GM23248 (cell line): Measurements from ENCODE around the gene UFSP1. TPM values are rescaled to one million over a fixed set of nuclear protein-coding genes. Genes with fewer than 3 reads are reported as not detected.

Source experiments
- DNase-seq: peaks from one replicate; pipeline ENCODE4 v3.0.0-alpha.2; 2015
- H2AFZ ChIP-seq: fragments of 200-600 bp; sonication (generic); 2 replicates; pipeline ENCODE4 v1.6.1; 2016; ENCODE audit warnings: antibody characterized with exemption
- H3F3A ChIP-seq: fragments of 200-600 bp; sonication (generic); 2 replicates; pipeline ENCODE4 v1.6.1; 2016; ENCODE audit warnings: mild to moderate bottlenecking, antibody characterized with exemption, mixed run types; ENCODE audit not compliant: insufficient read depth
- H3K27ac ChIP-seq: fragments of 200-600 bp; sonication (generic); 2 replicates; pipeline ENCODE4 v1.5.1; 2016; ENCODE audit warnings: mild to moderate bottlenecking
- H3K27me3 ChIP-seq: fragments of 200-600 bp; sonication (generic); replicated peaks from 2 replicates; pipeline ENCODE4 v1.6.1; 2016; ENCODE audit warnings: mild to moderate bottlenecking; ENCODE audit not compliant: insufficient read depth
- H3K36me3 ChIP-seq: fragments of 200-600 bp; sonication (generic); 2 replicates; pipeline ENCODE4 v1.6.1; 2016; ENCODE audit warnings: low read depth, mild to moderate bottlenecking
- H3K4me1 ChIP-seq: fragments of 200-600 bp; sonication (generic); 2 replicates; pipeline ENCODE4 v1.6.1; 2016; ENCODE audit warnings: mild to moderate bottlenecking; ENCODE audit not compliant: insufficient read depth
- H3K4me2 ChIP-seq: fragments of 200-600 bp; sonication (generic); one replicate; pipeline ENCODE4 v1.6.1; 2016; ENCODE audit warnings: mild to moderate bottlenecking; ENCODE audit not compliant: unreplicated experiment
- H3K4me3 ChIP-seq: fragments of 200-600 bp; sonication (generic); 2 replicates; pipeline ENCODE4 v1.5.1; 2016; ENCODE audit warnings: mild to moderate bottlenecking
- H3K79me2 ChIP-seq: fragments of 200-600 bp; sonication (generic); 2 replicates; pipeline ENCODE4 v1.6.1; 2016; ENCODE audit warnings: mild to moderate bottlenecking; ENCODE audit not compliant: insufficient read depth
- H3K9ac ChIP-seq: fragments of 200-600 bp; sonication (generic); 2 replicates; pipeline ENCODE4 v1.6.1; 2016; ENCODE audit warnings: mild to moderate bottlenecking
- H3K9me2 ChIP-seq: fragments of 200-600 bp; sonication (generic); 2 replicates; pipeline ENCODE4 v1.6.1; 2016; ENCODE audit warnings: mixed run types, mild to moderate bottlenecking, moderate library complexity; ENCODE audit not compliant: insufficient read depth
- H3K9me3 ChIP-seq: fragments of 200-600 bp; sonication (generic); one replicate; pipeline ENCODE4 v1.6.1; 2017; ENCODE audit warnings: low read depth
- H4K20me1 ChIP-seq: fragments of 200-600 bp; sonication (generic); 2 replicates; pipeline ENCODE4 v1.6.0; 2016; ENCODE audit not compliant: insufficient read depth
- EZH2 ChIP-seq: fragments of 200-600 bp; sonication (generic); IDR thresholded peaks from 2 replicates; pipeline ENCODE4 v1.6.1; 2018; ENCODE audit warnings: antibody characterized with exemption, mild to moderate bottlenecking; ENCODE audit not compliant: insufficient read depth, poor library complexity, severe bottlenecking
- EZH2phosphoT487 ChIP-seq: fragments of 200-600 bp; sonication (generic); IDR thresholded peaks from 2 replicates; pipeline ENCODE4 v1.6.1; 2018; ENCODE audit warnings: antibody characterized with exemption, moderate library complexity, mild to moderate bottlenecking, low read depth; ENCODE audit not compliant: insufficient read depth
- WGBS, 2 experiments: methylation state at CpG; one replicate each; pipeline ENCODE4 v1.1.6; 2015 to 2017; ENCODE audit warnings: low lambda C conversion rate in 2 of 2, low coverage in 1 of 2; ENCODE audit errors: missing lambda C conversion rate in 2 of 2; 5-methylcytosine and 5-hydroxymethylcytosine counted together
- in situ Hi-C: fragments of 300-500 bp; cut with MboI; formaldehyde crosslinking; loops from 2 replicates; pipeline ENCODE4 v1.15.0; 2020
- polyA plus RNA-seq: library from polyadenylated mRNA; unstranded; fragments of >200 nt; fragmentation: Nextera tagmentation; extraction: Ambion mirVana; gene quantifications from 2 replicates; pipeline ENCODE4 v1.2.1, GENCODE V29; 2016
- total RNA-seq: library from RNA; depleted of rRNA; stranded (reverse); fragments of >200 nt; shearing (Covaris generic); gene quantifications from 2 replicates; pipeline ENCODE4 v1.2.3, GENCODE V29; 2014

UFSP1 gene
- total and polyA plus RNA-seq, 2 experiments from 2014 or later, result 5.1 to 9.9 TPM

DNA sequence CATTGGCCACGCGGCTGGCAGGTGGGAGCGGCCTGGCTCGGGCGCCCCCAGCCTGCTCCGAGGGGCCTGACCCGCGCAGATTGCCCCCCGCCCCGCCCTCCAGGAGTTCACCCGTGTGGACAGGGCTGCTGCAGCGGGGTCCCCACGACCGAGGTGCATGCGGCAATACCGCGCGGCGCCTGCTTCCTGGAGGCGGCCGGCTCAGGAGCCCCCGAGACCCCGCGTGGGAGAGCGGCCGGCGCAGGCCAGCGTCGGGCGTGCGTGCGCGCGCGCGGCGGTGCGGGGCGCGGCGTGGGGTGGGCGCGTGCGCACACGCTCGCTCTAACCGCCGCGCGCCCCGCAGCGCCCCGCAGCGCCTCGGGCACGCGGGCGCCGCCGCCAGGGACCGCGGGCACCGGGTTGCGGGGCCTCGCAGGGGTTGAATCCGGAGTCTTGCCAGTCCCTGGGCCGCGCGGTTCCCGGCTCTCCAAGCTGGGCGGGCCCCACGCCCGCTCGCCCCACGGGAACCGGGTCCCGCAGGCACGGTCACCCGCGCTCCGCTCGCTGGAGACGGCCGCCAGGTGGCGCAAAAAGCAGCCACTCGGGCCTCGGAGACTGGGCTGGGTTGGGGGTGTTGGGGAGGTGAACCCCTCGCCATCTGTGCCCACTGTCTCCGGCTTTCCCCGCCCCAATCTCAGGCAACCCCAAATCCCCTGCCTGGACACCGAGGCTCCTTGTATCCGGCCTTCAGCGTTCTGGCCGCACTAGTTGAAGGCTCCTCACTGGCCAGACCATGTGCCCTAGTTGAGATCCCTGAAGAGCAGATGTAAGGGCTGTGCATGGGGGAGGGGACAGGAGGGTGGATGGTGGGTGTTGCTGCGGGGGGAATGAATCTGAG, 7.5 kb upstream of the UFSP1 start:
- no peaks in the 10 kb centered on the region for H3K36me3 ChIP-seq
- no peaks in the 10 kb centered on the region for H3K9me2 ChIP-seq
- peak; percentile 55 for DNase-seq
- in situ Hi-C loops, result no loop called here
- peaks cover 39% of the 10 kb centered on the region for H3K27me3 ChIP-seq
- H3K9me3 ChIP-seq, result no peaks in the 10 kb centered on the region
- no peaks in the 10 kb centered on the region for H3F3A ChIP-seq
- H3K27ac ChIP-seq, result no peak overlapping the region
- peak overlapping the region; percentile 41; the same call in 1 of the 2 replicates for H3K4me3 ChIP-seq
- no peak for TF ChIP-seq EZH2phosphoT487
- no peak for TF ChIP-seq EZH2
- no peaks in the 10 kb centered on the region for H4K20me1 ChIP-seq
- H2AFZ ChIP-seq, result no peak overlapping the region
- H3K9ac ChIP-seq, result no peak overlapping the region
- 2% methylated on average over 55 to 80 of the region's 95 CpGs for WGBS, 2 experiments
- peak overlapping the region; percentile 42 for H3K4me2 ChIP-seq
- no peaks in the 10 kb centered on the region for H3K4me1 ChIP-seq
- H3K79me2 ChIP-seq, result no peaks in the 10 kb centered on the region

GRCh38 chr7:100895956-100896731, 6.6 kb upstream of the UFSP1 start:
- no peaks in the 10 kb centered on the region for H4K20me1 ChIP-seq
- H3F3A ChIP-seq, result 0 out of 2 replicates have a peak, but pooled peaks cover 5% of the 10 kb centered on the region
- 4% methylated on average over 40 to 52 of the region's 54 CpGs for WGBS, 2 experiments
- no peak overlapping the region for H3K4me3 ChIP-seq
- H3K9me2 ChIP-seq, result no peaks in the 10 kb centered on the region
- TF ChIP-seq EZH2, result peak; percentile 93
- TF ChIP-seq EZH2phosphoT487, result peak; percentile 83; the same call in 1 of the 2 replicates
- in situ Hi-C loops, result no loop called here
- no peaks in the 10 kb centered on the region for H3K79me2 ChIP-seq
- DNase-seq, result no peak
- no peak overlapping the region for H3K27ac ChIP-seq
- H3K4me2 ChIP-seq, result no peak overlapping the region
- H3K4me1 ChIP-seq, result no peaks in the 10 kb centered on the region
- no peaks in the 10 kb centered on the region for H3K9me3 ChIP-seq
- H2AFZ ChIP-seq, result no peak overlapping the region
- no peak overlapping the region for H3K9ac ChIP-seq
- no peaks in the 10 kb centered on the region for H3K36me3 ChIP-seq
- H3K27me3 ChIP-seq, result peaks cover 39% of the 10 kb centered on the region

DNA sequence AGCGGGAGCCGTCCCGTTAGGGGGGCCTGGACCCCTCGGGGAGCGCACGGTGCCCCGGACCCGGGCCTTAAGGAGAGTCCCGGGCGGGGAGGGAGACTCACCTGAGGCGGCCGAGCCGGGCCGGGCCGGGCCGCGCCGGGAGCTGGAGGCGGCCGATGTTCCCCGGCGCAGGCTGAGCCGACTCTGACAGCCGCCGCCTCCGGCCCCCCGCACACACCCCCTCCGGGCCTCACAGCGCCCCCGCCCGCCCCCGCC, 6.1 kb upstream of the UFSP1 start, which contains the start of gene ACHE:
ACHE (minus strand) TSS at position 188 of the 255 bp plus-strand sequence. CDS start 1,656 bp downstream, outside the sequence.
- in situ Hi-C loops, result no loop called here
- Histone ChIP-seq H3K9me3 (no peaks in the 10 kb centered on the region), H3K79me2 (no peaks in the 10 kb centered on the region), H3K27me3 (peaks cover 38% of the 10 kb centered on the region), H3F3A (0 out of 2 replicates have a peak, but pooled peaks cover 5% of the 10 kb centered on the region), H3K4me2 (peak within 1 kb of the TSS; percentile 82), H3K4me3 (peak within 1 kb of the TSS; percentile 63), H4K20me1 (no peaks in the 10 kb centered on the region), H3K36me3 (no peaks in the 10 kb centered on the region), H3K9ac (no peak within 1 kb of the TSS), H3K4me1 (peaks cover 2% of the 10 kb centered on the region; the same call in 1 of the 2 replicates), H2AFZ (peak within 1 kb of the TSS; percentile 48; the same call in 1 of the 2 replicates), H3K9me2 (no peaks in the 10 kb centered on the region), H3K27ac (no peak within 1 kb of the TSS)
- no peak for TF ChIP-seq EZH2
- TF ChIP-seq EZH2phosphoT487, result no peak
- no peak for DNase-seq
- no CpG with 5 or more reads among the region's 32 CpGs for WGBS, 2 experiments

DNA sequence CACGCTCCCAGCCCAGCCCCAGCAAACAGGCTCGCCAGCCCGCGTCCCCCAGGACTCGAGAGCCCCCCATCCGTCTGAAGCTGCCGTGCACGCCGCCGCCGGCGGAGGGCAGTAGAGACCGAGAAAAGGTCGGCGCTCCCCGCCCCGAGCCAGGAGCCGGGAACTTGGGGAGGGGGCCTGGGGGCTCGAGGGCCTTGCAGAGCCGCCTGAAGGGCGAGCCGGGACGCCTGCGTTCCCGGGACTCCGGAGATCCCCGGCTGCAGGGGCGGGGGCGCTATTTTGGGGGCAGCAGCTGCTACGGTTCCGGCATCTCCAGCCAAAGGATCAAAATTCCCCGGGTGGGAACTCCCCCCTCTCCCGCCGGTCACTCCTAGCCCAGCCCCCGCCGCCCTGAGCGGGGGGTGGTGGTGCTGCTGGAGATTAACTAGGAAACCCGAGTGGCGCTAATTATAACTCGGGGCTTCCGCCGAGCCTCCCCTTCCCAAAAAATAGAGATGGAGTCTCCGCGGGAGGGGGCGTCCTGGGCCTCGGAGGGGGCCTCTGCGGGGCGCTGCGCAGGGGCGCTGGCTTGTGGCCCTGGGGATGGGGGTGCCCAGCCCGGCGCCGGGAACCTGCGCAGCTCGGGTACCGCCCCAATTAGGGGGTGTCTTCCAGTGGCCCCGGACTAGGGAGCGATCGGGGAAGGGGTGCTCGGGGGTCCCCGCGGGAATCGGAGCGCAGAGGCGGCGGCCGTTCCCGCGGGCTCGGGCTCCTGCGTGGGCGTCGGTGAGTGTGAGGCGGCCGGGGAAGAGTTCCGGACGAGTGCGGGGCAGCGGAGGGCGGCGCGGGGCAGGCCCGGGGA, 5.6 kb upstream of the UFSP1 start:
- peaks cover 32% of the 10 kb centered on the region for H3K27me3 ChIP-seq
- 0 out of 2 replicates have a peak, but pooled peaks cover 5% of the 10 kb centered on the region for H3F3A ChIP-seq
- peak; percentile 48 for DNase-seq
- in situ Hi-C loops, result no loop called here
- peaks cover 3% of the 10 kb centered on the region; the same call in 1 of the 2 replicates for H3K4me1 ChIP-seq
- TF ChIP-seq EZH2 (peak; percentile 98), EZH2phosphoT487 (peak; percentile 80)
- no peaks in the 10 kb centered on the region for H3K9me3 ChIP-seq
- H3K79me2 ChIP-seq, result no peaks in the 10 kb centered on the region
- WGBS, 2 experiments, result 2 to 3% methylated on average over 22 to 74 of the region's 83 CpGs
- no peaks in the 10 kb centered on the region for H4K20me1 ChIP-seq
- no peak overlapping the region for H3K9ac ChIP-seq
- peak overlapping the region; percentile 82 for H3K4me2 ChIP-seq
- no peak overlapping the region for H3K27ac ChIP-seq
- peak overlapping the region; percentile 63 for H3K4me3 ChIP-seq
- no peaks in the 10 kb centered on the region for H3K9me2 ChIP-seq
- H3K36me3 ChIP-seq, result no peaks in the 10 kb centered on the region
- H2AFZ ChIP-seq, result peak overlapping the region; percentile 48; the same call in 1 of the 2 replicates
